GM19324 (cell line): ENCODE data around the gene C19orf25.
"Not testable (repeated sequence)": the region's sequence is repeated elsewhere in the genome, so short reads cannot be mapped to it uniquely, and the experiment has no call there.

Experiments used
- ATAC-seq: cut with Tn5 transposase; IDR thresholded peaks from one replicate; pipeline ENCODE4 v1.9.1; 2021; ENCODE audit warnings: mild to moderate bottlenecking, moderate library complexity; ENCODE audit not compliant: unreplicated experiment, low FRiP score

Gene C19orf25

DNA sequence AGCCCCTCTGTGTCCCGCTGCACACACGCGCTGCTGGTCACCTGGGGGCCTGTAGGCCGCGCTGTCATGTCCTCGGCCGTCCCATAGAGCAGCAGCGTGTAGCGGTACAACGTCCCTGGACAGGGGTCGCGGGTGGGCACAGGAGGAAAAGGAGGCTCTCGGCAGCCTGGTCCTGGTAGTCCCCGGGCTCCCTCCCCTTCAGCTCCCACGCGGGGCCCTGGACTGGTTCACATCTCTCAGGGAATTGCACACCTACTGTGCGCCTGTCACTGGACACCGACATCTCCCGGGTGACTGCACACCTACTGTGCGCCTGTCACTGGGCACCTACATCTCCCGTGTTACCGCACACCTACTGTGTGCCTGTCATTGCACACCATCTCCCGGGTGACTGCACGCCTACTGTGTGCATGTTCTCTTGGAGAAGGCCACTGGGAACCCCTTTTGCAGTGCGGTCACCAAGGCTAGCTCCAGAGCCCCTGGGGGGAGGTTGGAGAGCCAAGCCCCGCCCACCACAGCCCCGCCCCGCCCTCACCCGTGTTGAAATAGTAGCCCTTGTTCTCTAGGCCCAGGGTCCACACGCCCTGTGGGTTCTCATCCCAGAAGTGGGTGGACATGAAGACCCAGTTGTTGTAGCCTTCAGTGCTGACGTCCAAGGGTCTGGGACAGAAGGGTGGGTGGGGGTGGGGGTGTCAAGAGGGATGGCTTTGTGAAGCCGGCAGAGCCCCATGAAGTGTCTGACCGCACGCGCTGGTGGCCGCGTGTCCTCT, 3.5 kb upstream of the C19orf25 start:
- ATAC-seq: no peak

DNA sequence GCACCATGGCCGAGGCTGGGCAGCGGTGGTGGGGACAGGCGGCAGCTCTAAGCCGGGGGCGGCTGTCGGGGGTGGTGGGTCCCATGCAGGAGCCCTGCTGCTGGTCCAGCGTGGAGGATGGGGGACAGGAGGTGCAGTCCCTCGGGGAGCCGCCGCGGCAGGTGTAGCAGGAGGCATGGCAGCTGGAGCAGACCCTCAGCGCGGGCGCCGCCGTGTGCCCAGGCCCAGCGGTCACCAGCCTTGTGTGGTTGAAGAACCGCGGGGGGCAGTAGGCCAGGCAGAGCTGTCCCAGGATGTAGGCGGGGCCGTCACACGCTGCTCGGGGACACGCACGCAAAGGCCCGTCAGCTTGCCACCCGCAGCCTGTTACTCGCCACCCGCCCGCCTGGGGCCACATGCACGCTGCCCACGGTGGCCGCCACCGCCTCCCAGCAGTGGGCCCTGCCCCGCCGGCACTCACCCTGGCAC, 2.9 kb upstream of the C19orf25 start:
- ATAC-seq: no peak

DNA sequence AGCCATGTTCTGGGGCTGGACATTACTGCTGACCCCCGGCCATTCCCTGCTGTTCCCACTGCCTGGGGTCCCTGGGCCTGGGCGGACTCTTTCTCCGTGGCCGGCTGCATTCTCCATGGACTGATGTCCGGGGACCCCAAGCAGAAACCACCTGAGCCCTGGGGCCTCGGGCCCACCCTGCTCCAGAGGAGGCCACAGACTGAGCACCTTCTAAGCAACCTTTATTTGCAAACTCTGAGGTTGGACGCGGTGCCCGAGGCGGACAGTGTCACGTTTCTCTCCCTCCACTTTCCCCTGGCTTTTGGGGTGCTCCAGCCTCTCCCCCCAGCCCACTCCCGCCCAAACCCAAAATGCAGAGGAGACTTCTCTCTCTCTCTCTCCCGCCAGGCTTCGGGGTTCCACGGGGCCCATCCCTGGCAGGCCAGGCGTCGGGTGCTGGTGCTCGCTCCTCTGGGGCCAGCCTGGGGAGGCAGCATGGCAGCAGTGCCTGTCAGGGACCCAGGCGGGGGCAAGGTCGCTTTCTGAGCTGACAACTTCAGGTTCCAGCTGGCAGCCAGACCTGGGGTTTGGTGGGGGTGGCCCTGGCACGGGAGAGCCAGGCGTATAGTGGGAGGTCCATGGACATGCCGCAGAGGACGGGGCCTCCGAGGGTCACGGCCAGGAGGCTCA, 2.3 kb upstream of the C19orf25 start:
- ATAC-seq: no peak

DNA sequence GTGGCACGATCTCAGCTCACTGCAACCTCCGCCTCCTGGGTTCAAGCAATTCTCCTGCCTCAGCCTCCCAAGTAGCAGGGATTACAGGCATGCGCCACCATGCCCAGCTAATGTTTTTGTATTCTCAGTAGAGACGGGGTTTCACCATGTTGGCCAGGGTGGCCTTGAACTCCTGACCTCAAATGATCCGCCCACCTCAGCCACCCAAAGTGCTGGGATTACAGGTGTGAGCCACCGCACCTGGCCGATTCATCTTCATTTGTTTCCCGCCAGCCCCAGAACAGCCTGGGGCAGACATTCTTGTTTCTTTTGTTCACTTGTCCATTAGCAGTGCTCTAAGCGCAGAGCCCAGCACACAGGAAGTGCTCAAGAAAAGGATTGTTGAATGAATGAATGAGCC, 2.0 kb downstream of the C19orf25 start:
- not testable (repeated sequence) for ATAC-seq

DNA sequence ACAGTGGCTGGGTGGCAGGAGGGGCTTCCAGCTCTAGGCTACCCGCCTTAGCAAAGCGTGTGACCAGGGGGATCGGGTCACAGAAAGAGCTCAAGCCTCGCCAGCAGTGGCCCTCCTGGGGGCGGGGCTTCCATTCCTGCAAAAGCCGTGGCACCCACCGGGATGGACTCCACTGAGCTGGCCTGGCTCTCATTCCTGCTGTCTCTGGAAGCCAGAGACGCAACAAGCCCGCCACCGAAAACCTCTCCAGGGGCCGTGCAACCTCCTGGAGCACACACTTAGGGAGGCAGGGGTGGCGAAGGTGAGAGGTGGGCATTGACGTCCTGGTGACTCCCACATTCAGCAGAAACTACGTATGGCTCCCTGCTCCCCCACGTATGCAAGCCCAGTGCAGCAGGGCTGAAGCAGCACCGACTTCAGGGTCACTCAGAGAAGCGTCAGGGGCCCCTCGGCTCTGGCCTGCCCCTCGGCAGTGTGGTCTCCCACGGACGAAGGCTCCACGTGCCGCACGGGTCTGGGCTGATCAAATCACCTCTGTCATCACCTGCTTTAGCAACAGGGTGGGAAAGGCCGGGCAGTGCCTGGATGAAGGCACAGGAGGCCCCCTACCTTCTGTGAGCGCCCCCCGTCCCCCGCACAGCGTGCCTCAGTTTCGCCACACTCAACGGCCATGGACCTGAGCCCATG, 3.1 kb downstream of the C19orf25 start:
- ATAC-seq: no peak

DNA sequence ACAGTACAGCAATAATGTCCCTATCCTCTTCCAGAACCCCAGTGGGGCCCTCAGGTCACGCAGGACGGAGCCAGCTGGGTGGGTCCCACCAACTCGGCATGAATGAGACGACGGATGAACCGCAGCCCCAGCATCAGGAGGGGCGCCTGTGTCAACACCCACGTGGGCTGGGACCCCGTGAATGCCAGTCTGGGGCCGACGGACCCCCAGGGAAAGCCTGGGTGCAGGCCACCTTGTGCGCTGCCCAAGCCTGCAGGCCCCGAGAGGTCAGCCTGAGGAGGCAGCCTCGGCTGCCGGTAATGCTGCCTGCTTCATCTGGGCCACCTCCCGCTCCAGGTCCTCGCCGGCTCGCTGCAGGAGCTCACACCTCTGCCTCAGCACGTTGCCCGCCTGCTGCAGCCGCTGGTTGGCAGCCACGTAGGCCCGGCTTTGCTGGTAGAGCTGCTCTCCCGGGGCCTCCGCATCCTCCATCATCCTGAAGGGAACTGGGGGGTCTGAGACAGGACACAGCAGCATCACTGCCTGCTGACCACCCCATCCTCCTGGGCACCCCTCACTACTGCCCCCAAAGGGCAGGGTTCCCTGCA, 4.2 kb downstream of the C19orf25 start:
- no peak for ATAC-seq

DNA sequence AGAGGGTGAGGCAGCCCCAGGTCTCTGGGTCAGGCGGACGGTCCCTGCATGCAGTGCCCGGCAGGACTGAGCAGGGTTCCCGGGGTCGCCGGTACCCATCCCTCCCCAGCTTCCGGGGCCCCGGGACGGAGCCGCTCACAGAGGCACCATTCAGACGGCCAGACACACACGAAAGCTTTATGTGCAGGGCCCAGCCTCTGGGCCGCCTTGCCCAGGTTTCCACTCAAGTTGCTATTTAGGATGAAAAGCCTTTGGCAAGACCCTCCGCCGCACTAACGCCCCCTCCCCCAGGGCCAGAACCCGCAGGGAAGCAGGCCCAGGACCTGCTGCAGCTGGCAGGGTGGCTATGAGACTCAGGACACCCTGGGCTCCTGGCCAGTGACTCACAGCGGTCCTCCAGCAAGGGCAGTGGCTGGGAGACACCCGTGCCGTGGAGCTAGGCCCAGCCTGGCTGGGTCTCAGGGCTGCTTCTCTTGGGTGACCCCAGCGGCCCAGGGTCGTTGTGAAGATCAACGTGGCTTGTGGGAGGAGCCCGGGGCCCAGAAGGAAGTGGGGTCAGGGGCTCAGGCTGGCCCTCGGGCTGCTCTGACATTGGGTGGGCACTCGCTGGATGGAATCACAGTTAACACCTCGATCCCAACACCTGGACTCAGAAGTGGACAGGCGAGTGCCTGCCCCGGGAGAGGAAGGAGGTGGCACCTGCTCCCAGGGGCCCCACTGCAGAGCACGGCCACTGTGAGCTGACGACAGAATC, 4.8 kb downstream of the C19orf25 start:
- no peak for ATAC-seq

DNA sequence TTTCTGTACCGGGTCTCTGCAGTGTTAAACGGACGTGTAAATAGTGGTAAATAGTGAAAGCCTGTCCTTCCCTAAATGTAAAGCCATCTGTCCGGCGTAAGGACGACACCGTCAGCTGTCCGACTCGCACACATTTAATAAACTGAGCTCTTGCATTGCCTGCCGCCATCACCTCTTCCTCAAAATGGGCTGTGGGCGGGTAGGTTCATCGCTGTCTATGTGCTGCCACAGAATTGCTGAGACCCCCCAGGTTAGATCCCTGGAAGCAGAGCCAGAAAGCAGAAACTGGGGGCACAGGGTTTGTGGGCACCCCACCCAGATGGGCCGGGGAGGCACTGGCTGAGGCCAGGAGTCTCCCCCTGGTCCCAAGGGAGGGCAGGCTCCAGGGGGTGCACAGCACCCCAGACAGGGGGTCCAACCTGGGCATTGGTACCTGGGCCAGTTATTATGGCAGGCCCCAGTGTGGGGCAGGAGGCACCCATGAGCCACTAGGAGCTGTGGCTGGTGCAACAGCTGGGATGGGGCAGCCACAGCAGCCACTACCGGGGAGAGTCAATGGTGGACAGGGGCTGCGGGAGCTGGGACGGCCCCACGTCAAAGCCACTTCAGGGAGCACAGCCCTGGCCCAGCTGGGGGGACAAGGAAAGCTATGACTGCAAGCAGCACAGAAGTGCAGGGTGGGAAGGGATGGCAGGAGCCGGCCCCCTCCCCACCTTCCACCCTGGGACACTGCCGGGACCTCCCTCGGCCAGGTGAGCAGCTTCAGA, 5.7 kb downstream of the C19orf25 start:
- no peak for ATAC-seq

DNA sequence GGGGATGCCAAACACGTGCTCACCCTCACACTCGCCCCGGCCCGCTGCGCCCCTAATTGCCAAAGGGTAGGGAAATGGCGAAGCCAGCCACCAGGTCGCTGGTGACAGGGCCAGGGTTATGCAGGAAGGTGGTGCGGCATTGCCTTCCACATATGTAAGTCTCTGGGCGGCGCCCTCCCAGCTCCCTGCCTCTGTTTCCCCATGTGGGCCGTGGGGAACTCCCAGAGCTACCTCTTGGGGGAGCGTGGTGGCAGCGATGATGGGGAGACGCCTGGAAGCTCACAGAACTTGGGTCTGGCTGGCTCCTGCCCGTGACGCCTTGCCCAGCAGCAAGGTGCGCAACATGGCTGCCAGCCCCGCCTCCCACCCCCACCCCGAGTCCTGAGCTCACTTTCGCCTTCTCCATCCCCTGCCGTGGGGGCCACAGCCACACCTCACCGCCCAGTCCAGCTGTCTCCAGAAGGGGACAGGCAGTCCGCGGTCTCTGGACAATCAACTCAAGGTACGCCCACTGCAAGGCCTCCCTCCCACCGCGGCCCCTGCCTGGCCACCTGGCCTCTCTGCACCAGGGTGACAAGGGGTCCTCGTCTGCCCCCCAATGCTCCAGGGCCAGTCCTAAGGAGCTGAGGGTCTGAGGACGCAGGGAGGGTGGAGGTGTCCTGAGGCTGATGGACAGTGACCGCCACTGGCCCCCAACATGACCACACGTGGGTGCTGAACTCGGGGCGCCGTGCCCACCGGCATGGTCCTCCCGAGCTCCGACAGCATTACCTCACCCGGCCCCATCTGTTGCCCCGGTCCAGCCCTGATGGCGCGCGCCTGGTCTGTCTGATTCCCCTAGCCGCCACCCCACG, 6.6 kb downstream of the C19orf25 start:
- no peak for ATAC-seq

DNA sequence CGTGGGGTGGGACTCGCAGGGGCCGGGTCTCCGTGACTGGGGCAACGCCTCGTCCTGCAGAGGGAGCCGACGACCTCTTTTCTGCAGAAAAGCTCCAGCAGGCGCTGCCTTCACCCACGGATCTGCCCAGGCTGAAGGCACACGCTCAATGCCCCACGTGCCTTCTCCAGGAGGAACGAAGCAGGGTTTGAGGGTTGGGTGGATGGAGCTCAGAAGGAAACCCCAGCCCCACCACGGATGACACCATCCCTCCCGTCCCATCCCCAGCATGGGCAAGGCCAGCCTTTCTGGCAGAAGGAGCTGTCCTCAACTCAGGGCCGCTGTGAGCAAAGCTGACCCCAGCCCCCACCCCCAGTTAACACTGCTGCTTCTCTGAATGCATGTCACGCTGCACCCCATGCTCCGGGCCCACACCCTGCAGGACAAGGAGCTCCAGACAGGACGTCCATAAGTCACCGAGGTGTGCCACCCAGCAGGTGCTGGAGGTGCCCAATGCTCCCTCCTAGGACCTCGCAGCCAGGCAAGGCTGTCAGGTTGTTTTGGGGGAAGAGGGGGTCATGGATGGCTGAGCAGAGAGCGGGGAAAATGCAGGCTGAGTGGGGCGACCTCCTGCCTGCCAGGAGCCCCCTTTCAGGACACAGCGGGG, 7.4 kb downstream of the C19orf25 start:
- ATAC-seq: no peak

DNA sequence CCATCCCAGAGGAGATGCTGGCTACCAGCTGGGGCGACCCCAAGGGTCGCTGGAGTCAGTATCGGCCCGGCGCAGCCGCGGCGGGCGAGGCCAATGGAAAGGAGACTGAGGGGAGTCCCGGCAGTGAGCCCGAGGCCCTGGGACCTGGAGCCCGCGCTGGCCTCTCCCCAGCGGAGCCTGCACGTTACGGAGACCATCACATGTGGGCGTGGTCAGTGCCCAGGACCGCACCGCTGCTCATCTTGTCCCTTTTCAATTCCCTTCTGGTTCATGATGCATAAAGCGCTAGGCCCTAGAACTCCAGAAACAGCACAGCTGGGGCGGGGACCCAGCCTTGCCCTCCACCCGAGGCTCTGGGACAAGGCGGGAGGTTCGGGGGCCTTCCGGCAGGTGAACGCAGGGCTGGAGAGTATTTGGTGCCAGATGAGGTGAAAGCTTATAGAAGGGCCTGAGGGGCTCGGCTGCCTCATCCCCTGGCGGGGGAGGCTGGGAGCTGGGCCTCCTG, 8.0 kb downstream of the C19orf25 start:
- no peak for ATAC-seq

DNA sequence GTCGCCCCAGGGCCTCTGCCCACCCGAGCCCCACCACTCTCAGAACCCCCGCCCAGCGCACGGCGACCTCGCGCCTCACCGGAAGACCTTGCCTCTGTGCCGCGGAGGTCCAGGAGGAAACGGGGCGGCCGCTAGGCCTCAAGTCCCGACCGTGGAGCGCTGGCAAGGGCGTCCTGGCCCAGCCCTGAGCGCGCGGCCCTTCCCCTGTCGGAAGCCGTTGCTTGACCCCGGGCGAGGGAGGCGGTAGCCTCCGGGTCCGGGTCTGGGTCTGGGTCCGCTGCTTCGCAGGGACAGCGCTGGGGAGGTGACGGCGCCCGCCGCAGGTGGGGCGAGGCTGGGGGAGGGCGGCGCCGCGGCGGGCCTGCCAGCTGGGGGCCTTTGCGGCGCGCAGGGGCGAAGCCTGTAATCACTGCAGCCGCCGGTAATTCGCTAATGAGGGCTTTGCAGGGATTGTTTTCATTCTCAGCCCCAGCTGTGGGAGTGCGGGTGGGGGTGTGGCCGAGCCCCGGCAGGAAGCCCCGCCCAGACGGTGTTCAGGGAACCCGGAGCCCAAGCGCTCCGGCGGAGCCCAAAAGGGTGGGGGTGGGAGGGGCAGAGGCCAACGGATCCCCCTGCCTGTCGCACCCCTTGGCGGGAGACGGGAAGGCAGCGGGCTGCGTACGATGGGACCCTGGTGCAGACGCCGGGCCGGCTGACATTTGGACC, 8.6 kb downstream of the C19orf25 start:
- ATAC-seq: no peak

DNA sequence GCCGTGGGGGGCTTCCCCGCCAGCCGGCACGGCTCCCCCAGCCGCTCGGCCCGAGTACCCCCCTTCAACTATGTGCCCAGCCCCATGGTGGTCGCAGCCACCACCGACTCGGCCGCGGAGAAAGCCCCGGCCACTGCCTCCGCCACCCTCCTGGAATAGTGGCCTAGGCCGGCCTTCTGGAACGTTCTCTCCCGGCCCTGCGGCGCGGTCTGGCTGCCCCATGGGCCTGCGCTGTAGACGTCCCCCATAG, 9.0 kb downstream of the C19orf25 start:
- ATAC-seq: no peak

DNA sequence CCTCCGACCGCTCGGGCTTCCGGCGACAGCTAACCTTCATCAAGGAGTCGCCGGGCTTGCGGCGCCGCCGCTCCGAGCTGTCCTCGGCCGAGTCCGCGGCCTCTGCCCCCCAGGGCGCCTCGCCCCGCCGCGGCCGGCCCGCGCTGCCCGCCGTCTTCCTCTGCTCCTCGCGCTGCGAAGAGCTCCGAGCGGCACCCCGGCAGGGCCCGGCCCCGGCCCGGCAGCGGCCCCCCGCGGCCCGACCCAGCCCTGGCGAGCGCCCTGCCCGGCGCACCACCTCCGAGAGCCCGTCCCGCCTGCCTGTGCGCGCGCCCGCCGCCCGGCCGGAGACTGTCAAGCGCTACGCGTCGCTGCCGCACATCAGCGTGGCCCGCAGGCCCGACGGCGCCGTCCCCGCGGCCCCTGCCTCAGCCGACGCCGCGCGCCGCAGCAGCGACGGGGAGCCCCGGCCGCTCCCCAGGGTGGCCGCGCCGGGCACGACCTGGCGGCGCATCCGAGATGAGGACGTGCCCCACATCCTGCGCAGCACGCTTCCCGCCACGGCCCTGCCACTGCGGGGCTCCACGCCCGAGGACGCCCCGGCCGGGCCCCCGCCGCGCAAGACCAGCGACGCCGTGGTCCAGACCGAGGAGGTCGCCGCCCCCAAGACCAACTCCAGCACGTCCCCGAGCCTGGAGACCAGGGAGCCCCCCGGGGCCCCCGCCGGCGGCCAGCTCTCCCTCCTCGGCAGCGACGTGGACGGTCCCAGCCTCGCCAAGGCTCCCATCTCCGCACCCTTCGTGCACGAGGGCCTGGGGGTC, 9.6 kb downstream of the C19orf25 start:
- ATAC-seq: no peak

DNA sequence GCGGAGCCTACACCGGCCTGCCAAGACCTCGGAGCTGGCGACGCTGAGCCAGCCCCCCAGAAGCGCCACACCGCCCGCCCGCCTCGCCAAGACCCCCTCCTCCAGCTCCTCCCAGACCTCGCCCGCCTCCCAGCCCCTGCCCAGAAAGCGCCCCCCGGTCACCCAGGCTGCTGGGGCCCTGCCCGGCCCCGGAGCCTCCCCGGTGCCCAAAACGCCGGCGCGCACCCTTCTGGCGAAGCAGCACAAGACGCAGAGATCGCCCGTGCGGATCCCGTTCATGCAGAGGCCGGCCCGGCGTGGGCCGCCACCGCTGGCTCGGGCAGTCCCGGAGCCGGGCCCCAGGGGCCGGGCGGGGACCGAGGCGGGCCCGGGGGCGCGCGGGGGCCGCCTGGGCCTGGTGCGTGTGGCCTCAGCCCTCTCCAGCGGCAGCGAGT, 10.2 kb downstream of the C19orf25 start:
- no peak for ATAC-seq

DNA sequence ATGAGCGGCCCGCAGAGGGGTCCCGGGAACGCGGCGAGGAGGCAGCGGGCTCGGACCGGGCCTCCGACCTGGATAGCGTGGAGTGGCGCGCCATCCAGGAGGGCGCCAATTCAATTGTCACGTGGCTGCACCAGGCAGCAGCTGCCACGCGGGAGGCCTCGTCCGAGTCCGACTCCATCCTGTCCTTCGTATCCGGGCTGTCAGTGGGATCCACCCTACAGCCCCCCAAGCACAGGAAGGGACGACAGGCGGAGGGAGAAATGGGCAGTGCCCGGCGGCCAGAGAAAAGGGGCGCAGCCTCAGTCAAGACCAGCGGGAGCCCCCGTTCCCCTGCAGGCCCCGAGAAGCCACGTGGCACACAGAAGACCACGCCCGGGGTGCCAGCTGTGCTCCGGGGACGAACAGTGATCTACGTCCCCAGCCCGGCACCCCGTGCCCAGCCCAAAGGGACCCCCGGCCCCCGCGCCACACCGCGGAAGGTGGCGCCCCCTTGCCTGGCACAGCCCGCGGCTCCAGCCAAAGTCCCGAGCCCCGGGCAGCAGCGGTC, 10.7 kb downstream of the C19orf25 start:
- no peak for ATAC-seq
